ENCODE data around the gene CYP1A1.
"Not testable (repeated sequence)": the region's sequence is repeated elsewhere in the genome, so short reads cannot be mapped to it uniquely, and the experiment has no call there.

Gene CYP1A1

DNA sequence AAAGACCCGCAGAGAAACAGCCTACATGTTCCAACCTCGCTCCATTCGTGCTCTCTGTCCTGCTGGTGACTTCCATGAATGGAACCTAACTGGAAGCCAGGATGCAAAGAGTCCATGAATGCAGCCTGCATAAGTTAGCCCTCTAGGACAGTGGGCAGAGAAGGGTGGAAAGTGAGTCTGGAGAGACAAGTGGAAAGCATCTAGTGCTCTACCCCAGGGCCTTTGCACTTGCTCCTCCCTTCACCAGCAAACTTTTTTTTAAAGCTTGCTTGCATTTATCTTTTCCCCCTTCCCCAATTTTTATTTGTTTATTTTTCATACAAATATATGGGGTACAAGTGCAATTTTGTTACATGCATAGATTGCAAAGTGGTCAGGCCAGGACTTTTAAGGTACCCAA lies 7.9 kb upstream of the CYP1A1 start:
- FAIRE-seq: no peak

DNA sequence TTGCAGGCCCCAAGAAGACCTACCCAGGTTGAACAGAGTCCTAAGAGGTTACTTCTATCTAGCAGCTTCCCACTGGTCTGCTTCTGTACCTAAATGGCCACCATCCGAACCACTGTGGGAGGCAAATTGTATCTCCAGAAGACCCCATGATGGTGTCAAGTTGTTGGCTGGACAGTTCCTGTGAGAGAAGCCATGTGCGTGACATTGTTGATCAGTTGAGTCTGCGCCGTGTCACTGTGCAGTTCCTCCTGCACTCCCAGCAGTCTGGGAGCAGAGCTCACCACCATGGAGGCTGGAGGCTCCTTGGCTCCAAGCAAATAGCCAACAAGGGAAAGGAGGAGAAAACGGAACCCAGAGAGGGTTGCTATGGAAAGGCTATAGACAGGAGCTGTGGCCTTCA lies 7.5 kb upstream of the CYP1A1 start:
- FAIRE-seq: no peak

DNA sequence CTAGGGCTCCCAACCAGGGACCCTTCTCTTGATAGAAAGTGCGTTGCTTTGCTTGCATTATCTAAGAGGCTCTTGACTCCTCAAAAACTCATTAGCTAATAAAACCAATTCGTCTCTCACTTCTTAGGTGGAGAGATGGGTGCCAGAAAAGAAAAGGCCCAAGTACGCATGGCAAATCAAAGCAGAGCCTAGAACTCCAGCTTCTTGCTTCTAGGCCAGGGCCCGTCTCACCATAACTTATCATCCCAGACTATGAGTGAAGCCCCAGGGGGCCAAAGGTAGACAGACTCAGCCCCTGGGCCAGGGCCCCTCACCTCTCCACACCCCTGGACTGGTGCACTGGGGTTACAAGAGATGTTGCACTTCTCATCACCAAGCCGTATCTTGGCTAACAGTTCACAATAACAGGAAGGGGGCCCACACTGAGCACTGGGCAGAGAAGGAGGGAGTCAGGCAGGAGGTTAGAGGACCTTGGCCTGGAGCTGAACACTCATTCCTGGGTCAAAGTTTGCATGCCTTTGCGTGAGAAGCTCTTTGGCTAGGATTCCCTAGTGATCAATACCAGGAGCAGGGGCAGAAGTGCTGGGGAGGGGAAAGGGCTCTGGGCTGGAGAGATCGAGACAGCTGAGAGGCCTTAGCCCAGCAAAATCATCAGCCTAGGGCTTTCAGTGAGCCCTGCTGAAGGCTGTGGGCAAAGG lies 5.4 kb upstream of the CYP1A1 start:
- no peak for FAIRE-seq

DNA sequence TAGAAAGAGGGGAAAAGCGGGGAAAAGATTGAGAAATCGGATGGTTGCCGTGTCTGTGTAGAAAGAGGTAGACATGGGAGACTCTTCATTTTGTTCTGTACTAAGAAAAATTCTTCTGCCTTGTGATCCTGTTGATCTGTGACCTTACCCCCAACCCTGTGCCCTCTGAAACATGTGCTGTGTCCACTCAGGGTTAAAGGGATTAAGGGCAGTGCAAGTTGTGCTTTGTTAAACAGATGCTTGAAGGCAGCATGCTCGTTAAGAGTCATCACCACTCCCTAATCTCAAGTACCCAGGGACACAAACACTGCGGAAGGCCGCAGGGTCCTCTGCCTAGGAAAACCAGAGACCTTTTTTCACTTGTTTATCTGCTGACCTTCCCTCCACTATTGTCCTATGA lies 4.0 kb upstream of the CYP1A1 start:
- not testable (repeated sequence) for FAIRE-seq

DNA sequence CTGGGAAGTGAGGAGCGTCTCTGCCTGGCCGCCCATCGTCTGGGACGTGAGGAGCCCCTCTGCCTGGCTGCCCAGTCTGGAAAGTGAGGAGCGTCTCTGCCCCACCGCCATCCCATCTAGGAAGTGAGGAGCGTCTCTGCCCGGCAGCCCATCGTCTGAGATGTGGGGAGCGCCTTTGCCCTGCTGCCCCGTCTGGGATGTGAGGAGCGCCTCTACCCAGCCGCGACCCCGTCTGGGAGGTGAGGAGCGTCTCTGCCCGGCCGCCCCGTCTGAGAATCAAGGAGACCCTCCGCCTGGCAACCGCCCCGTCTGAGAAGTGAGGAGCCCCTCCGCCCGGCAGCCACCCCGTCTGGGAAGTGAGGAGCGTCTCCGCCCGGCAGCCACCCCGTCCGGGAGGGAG lies 3.4 kb upstream of the CYP1A1 start:
- not testable (repeated sequence) for FAIRE-seq

DNA sequence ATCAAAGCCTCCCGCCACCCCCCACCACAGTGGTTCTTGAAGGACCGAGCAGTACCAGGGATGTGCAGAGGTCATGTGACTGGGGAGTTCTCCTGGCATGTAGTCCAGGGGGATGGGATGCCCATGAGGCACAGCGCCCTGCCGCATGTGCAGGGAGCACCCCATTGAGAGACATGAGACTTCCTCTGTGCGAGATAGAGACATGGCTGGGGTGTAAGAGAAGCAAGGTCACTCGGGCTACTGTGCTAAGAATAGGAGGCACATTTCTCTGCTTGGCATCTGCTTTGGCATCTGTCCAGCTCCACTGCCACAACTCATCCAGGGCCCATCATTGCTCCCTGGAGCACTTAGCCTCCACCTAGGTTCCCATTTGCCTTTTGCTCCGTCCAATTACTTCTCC lies 2.4 kb upstream of the CYP1A1 start:
- FAIRE-seq: no peak

DNA sequence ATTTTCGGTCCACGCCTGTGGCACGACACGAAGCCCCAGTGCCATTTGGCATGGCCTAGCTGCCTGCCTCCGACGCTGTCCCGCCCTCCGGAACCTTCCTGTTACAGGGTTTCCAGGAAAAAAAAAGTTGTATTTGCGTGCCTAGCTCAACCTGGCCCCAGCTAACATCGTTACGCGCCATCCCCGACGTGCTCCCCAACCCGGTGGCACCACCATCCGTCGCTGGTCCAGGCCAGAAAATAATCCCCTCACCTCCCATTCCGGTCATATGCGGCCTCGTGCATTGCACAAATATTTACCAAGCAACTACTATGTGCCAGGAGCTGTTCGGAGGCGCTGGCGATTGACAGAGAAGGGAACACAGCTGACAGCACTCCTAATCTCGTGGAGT lies 1.4 kb upstream of the CYP1A1 start:
- no peak for FAIRE-seq

DNA sequence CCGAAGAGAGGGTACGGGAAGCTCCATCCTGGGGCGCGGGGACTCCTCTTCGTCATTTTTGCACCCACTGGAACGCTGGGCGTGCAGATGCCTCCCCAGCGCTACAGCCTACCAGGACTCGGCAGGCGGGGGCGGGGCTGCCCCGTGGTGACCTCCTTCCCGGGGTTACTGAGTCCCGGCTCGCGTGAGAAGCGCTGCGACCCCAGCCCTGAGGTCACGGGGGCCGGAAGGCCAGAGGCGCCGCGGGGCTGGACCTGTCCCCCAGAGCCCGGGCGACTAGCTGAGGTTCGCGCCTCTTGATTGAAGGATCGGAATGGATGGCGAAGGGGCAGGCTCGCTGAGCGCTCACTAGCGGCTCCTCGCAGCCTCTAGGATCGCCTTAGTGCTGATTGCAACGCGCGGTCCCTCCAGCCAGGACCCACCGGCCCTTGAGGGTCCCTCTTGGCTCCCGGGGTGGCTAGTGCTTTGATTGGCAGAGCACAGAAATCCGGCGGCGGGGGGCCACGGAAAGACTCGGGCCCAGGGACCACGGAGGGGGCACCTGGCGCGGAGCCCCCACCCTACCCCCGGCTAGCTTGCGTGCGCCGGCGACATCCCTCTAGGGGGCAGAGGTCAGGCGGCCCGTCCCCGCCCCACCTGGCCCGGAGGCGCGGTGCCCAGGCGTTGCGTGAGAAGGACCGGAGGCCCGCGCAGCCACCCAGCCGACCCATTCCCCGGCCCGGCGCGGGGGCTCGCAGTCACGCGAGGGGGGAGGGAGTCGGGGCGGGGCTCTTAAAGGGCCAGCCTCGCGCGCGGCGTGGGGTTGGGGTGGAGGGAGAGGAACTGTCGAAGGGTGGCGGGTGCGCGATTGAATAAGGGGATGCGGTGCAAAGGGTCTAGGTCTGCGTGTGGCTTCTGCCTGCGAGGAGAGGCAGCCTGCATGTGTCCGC lies 781 bp upstream of the CYP1A1 start:
- no peak for FAIRE-seq

DNA sequence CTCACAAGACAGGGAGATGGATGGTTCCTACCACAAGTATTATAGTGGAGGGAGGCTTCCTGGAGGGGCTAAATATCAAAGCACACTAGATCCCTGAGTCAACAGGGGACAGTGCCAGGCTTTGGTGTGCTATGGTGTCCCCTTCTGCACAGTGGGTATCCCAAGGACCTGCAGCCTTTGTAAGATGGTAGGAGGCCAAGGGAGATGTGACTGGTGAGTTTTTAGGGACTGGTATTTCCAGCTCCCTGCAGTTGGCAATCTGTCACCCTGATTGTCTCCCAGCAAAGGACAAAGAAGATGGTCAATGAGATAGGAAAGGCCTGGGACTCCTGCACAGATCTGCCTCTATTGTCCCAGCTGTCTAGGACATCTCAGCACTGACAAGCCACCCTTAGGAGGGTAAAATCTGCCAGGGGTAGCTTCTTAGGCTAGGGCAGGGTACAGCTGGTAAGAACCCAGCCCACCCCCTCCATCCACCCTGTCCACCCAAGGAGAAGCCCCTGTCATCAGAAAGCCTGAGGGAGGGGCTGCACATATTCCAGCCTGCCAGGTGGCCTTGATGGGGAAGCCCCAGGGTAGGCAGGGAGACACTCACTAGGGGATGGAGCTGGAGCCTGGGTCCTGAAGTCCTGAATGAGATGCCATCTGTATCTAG lies 631 bp downstream of the CYP1A1 start:
- no peak for FAIRE-seq

DNA sequence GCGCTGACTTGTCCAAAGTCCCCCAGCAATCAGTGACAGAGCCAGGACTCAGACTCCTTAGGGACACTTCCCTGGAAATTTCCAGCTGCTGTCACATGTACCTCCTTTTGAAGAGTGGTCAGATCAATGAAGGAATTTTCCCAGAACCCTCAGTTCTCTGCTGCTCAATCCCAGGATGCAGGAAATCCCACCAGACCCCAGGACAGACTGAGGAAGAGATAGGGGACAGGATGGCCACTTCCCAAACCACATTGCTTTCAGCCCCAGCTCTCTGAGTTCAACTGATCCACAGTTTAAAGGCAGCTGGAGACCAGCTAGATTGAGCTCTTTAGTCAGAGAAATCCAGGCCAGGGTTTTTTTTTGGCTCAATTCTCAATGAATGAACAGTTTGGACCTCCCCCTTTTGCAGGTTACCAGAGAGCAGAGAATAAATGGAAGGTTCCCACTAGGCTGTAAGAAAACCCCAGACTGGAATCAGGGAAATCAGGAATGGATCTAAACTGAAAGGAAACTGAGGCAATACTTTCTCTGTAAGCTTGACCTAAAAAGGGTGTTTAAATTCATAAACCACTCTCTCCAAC lies 1.5 kb downstream of the CYP1A1 start:
- FAIRE-seq: peak; percentile 95

DNA sequence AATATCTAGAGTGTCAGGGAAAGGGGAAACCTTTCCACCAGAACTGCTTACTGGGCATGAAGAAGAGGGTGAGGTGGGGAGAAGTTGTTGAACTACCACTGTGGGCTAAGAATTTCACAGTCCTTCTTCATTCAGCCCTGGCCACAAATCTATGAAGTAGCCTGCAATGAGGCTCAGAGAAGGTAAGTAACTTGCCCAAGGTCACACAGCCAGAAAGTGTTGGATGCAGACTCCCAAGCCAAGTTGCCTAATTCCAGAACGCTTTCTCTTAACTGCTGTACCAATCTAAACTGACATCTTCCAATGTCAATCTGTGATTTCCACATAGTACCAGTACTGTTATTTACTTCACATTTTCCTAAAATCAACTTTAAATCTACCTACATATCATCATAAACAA lies 2.1 kb downstream of the CYP1A1 start:
- FAIRE-seq: no peak

DNA sequence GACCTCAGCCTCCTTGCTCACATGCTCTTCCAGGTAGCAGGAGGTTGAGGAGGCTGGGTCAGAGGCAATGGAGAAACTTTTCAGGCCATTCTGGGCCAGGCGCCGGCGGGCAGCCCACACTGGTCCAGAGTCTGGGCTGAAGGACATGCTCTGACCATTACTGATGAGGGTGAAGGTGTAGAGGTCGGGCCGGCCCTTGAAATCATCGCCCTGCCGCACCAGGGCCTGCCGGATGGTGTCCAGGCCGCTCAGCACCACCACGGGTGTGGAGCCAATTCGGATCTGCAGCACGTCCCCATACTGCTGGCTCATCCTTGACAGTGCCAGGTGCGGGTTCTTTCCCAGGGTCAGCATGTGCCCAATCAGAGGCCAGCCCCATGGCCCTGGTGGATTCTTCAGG lies 2.7 kb downstream of the CYP1A1 start:
- FAIRE-seq: no peak

DNA sequence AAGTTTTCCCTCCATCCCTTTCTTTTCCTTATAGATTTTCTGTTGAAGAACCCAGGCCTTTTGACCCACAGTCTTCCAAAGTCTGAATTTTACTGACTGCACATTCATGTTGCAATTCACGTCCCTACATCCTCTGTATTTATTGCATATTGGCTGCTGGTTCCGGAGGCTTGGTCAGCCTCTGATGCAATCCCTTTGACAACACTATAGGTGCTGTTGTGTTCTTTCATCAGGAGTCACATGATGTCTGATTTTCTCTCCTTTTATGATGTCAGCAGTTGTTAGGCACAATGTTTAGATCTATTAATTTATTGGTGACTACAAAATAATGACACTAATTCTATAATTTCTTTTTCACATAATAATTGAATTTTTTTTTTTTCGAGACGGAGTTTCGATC lies 8.7 kb downstream of the CYP1A1 start:
- FAIRE-seq: no peak

DNA sequence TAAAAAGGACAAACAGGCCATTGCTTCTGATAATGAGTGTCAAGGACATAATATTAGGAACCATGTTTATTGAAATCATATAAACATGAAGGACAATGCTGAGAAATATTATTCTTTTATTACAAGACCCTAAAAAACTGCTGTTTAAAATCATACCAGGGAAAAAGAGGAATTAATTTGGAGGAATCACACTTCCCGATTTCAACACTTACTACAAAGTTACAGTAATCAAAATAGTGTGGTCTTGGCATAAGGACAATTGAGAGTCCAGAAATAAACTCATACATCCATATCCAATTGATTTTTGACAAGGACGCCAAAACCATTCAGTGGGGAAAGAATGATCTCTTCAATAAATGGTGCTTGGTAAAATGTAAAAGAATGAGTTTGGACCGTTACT lies 13.0 kb downstream of the CYP1A1 start:
- no peak for FAIRE-seq

DNA sequence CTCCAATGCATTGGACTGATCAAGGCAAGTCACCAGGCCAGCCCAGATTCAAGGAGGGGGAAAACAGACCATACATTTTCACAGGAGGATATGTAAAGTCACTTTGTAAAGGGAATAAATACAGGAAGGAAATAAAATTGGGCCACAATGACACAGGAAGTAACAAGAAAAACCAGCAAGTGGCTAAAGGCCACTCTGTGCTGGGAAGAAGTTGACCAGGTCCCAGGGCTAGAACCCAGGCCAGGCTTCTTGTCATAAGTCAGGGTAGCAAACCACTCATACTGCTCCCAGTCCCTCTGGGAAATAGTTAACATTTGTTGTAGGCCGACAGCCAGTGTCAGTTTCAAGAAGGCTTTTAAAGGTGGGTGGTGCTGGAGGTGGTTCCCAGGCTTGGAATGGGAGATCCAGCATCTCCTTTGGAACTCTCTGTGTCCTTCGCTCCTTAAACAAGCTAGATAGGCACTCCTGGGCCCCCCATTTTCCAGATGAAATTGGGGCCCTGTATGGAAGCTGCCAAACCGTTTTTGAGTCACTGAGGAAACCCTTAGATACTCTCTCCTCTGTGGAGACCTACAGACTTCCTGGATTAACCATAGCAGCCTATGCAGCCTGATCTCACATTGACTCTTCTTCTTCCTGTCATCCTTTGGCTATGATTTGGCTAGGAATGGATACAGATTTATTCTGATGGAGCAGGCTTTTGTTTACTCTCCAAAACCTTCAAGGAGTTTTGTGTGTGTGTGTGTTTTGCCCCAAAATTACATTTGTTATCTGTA lies 14.8 kb downstream of the CYP1A1 start:
- no peak for FAIRE-seq

DNA sequence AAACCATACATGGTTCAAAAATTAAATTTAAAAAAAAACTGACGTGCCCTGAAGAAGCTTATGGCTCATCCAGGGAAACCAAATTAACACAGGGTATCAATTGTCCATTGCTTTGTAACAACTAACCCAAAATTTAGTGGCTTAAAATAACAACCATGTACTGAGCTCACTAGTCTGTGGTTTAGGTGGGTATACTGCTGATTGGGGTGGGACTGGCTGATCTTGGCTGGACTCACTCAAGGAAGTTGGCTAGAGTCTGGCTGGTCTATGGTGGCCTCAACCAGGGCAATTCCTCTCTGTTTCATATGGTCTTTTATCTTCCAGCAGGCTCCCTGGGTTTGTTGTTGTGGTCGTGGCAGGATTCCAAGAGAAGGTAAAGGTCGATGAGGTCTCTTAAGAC lies 15.4 kb downstream of the CYP1A1 start:
- FAIRE-seq: no peak

DNA sequence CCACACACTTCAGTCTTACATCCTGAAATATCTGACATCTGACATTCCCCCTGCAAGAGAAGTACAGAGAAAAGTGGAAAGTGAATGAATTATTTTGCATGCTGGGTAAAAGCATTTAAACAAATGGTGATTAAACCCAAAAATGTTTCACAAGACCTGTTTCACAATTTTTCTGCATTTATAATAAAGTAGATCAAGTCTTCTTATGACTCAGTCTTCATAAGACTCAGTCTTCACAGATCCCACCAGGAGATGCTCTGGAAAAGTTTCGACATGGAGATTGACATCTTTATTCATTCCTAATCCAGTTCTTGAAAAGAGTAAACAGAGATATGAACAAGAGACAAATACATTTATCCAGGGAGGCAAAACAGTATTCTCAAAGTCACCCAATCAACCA lies 16.3 kb downstream of the CYP1A1 start:
- no peak for FAIRE-seq

DNA sequence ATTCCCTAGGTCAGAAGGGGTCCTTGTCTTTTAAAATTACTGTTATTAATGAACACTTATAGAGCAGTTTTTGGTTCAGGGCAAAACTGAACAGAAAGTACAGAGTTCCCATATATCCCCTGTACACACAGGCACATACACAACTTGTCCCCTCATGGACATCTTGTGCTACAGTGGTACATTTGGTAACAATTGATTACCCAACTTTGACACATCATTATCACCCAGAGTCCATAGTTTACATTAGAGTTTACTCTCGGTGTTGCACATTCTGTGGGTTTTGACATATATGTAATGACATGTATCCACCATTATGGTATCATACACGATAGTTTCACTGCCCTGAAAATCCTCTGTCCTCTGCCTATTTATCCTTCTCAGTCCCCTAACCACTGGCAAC lies 28.5 kb downstream of the CYP1A1 start:
- no peak for FAIRE-seq

DNA sequence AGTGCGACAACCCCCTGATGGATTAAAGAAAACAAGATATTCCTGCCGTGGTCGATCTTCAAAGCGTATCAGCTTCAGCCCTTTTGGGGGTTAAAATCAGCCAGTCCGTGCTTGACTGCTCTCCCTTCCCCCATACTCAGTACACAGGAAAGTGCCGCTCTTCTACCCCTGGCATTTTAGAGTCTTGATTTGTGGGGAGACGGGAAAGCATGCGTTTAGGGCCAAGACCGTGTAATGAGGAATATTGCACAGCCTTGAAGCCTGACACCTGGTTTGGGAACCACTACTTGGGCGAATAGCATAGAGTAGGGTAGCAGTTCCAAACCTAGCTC lies 29.0 kb downstream of the CYP1A1 start:
- FAIRE-seq: no peak

DNA sequence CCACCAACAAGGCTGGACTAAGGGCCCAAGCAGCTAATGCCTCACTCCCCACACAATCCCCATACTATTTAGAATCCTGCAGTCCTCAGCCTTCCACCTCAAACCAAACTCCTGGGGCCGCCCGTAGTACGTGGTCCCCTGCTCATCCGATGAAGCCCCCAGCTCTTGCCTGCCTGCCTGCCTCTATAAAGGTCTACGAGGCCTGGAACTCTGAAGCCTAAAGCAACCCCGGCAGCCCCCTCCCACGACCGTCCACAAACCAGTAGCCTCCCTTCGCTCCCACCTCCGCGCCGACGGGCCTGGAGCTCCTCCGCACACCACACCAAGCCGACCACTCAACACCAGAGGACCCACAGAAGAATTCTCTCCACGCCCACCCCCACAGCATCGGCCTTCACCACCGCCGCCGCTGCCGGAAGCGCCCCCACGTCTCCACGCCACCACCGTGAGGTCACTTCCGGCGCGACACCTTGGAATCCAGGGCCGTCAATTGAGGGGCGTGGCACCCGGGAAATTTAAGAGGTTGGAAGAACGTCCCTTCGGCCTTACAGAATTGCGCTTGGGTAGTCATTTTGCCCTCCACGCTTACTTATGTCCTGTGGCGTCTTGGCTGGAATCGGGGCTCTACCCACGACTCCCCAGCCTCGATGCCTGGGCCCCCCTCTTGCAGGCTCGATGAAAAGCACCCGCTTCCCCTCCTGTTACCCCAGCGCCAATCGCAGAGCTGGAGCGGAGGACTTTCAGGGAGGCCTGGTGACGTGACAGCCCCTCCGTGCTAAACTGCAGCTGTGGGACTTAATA lies 29.5 kb downstream of the CYP1A1 start, which contains the start of gene EDC3:
Gene EDC3, minus strand, starts transcription at position 428 of the 801 bp plus-strand sequence. CDS start 20,900 bp downstream, outside the sequence.
- FAIRE-seq: peak; percentile 53

DNA sequence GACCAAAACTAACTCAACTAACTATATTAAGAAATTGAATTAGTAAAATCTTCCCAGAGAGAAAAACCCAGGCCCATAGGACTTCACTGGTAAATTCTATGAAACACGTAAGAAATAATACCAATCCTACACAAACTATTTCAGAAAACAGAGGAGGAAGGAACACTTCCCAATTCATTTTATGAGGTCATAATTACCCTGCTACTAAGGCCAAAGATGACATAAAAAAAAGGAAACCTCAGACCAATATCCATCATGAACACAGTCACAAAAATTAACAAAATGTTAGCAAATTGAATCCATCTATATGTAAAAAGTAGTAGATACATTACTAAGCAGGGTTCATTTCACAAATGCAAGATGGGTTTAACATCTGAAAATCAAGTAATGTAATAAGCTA lies 33.0 kb downstream of the CYP1A1 start:
- FAIRE-seq: no peak

DNA sequence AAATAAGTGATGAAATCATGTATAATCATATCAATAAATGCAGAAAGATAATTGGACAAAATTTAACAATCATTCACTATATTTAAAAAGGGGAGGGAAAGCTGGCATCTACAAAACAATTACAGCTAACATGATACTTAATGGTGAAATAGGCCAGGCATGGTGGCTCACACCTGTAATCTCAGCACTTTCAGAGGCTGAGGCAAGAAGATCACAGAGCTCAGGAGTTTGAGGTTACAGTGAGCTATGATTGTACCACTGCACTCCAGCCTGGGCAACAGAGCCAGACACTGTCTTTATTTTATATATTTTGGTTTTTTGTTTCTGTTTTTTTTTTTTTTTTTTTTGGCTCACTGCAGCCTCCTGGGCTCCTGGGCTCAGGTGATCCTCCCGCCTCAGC lies 41.6 kb downstream of the CYP1A1 start:
- no peak for FAIRE-seq
